Ishikawa (cell line): Measurements from ENCODE around the gene NKX2-2.

Experiments
- CEBPB ChIP-seq: IDR thresholded peaks from 2 replicates; pipeline ENCODE4 v1.6.1; 2012
- CREB1 ChIP-seq: IDR thresholded peaks from 2 replicates; pipeline ENCODE4 v1.6.1; 2012; ENCODE audit warnings: low read depth
- EP300 ChIP-seq: IDR thresholded peaks from 2 replicates; pipeline ENCODE4 v1.6.1; 2012; ENCODE audit warnings: borderline replicate concordance
- RAD21 ChIP-seq: IDR thresholded peaks from 2 replicates; pipeline ENCODE4 v1.6.1; 2012; ENCODE audit warnings: low read depth
- REST ChIP-seq: IDR thresholded peaks from 2 replicates; pipeline ENCODE4 v1.6.1; 2012; ENCODE audit warnings: low read depth, mild to moderate bottlenecking
- TAF1 ChIP-seq: IDR thresholded peaks from 2 replicates; pipeline ENCODE4 v1.6.1; 2012; ENCODE audit warnings: low read depth, mild to moderate bottlenecking
- YY1 ChIP-seq: IDR thresholded peaks from 2 replicates; pipeline ENCODE4 v1.6.1; 2012; ENCODE audit warnings: low read depth

GRCh38 chr20:21557241-21558020 is 43.6 kb upstream of the NKX2-2 start:
- TF ChIP-seq EP300 = no peak
- TF ChIP-seq RAD21 = no peak
- no peak for TF ChIP-seq CEBPB
- TF ChIP-seq YY1 = no peak
- TF ChIP-seq TAF1 = no peak
- no peak for TF ChIP-seq CREB1
- TF ChIP-seq REST = no peak
